ENCODE results near the gene TPH1. TPM values are rescaled to one million over a fixed set of nuclear protein-coding genes. Genes with fewer than 3 reads are reported as not detected.

TPH1 gene
- polyA plus RNA-seq, 4 donors: 1.3 to 45.3 (median 2.5) TPM

DNA sequence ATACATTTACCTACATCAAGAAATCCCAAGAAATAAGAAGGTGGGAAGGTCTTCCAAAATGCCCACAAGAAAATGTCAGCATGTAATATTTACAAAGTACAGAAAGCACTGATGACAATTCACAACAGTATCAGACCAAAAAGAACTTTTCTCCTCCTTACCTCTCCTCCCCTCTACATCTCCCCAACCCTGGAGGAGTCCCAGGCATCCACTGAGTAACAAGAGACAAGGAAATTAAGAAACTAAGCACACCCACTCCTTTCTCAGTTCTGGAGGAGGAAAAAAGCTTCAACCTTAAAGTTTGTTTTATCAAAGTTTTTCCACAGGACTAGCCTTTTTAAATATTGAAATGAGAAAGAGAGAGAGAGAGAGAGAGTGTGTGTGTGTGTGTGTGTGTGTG, 31.2 kb downstream of the TPH1 start:
- Histone ChIP-seq H3K4me1 (ENCODE audit: control insufficient read depth in 3 of 3, insufficient read depth in 2 of 3, low read depth in 1 of 3, low read length in 2 of 3) (peaks cover 0 to 5% (median 0%) of the 10 kb centered on the region in 3 donors), H3K9me3 (ENCODE audit: control insufficient read depth in 2 of 2, insufficient read depth in 1 of 2, low read depth in 1 of 2, low read length in 1 of 2) (no peaks in the 10 kb centered on the region), H3K36me3 (ENCODE audit: control insufficient read depth in 3 of 3, insufficient read depth in 2 of 3, low read depth in 1 of 3, low read length in 3 of 3) (no peaks in the 10 kb centered on the region), H3K27ac (ENCODE audit: low read depth in 1 of 3, low read length in 2 of 3) (no peak overlapping the region), H3K4me3 (ENCODE audit: low read depth in 1 of 3, low read length in 3 of 3) (no peak overlapping the region), H3K27me3 (ENCODE audit: control insufficient read depth in 3 of 3, insufficient read depth in 3 of 3, low read length in 3 of 3) (peaks cover 0 to 7% (median 0%) of the 10 kb centered on the region in 3 donors)
- no peak for DNase-seq
- FAIRE-seq: no peak

DNA sequence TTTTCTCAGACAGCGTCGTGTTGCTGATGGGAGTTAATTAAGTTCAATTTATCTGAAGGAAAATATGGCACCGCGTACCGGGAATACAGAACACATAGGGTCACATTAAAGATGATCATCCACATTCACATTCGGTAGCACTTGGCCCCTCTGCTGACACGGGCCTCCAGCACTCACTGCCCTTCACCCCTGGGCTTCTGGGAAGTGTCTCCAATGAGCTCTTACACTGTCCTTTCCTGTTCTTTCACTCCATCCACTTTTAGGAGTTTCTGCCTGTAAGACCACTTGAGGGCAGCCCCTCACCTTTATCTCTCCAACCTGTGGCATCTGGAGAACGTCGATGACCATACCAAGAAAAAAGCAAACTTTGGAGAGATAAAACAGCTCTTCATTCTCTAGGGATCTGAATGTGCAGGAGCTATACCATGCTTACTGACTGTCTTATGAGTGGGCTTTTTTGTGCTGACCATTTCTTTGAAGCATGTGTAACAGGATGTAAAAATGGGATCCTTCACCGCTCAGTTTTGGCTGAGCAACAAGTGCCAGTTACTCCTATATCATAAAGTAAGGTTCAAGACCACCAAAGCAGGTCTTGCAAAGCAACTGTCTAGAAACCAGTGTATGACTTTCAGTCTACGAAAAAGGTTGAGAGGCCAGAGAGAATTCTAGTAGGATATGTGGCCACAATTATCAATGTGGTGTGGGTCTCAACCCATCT, 32.1 kb downstream of the TPH1 start:
- H3K36me3 ChIP-seq (ENCODE audit: control insufficient read depth in 3 of 3, insufficient read depth in 2 of 3, low read depth in 1 of 3, low read length in 3 of 3): no peaks in the 10 kb centered on the region
- H3K9me3 ChIP-seq (ENCODE audit: control insufficient read depth in 2 of 2, insufficient read depth in 1 of 2, low read depth in 1 of 2, low read length in 1 of 2): no peaks in the 10 kb centered on the region
- H3K27me3 ChIP-seq (ENCODE audit: control insufficient read depth in 3 of 3, insufficient read depth in 3 of 3, low read length in 3 of 3): peaks cover 0 to 7% (median 0%) of the 10 kb centered on the region in 3 donors
- H3K4me3 ChIP-seq (ENCODE audit: low read depth in 1 of 3, low read length in 3 of 3): peak overlapping the region; percentile 72 to 95 (median 72)
- peak overlapping the region; percentile 73 to 94 (median 83) for H3K27ac ChIP-seq (ENCODE audit: low read depth in 1 of 3, low read length in 2 of 3)
- WGBS, 3 donors: 18 to 21% (median 20%) methylated on average over 11 of the region's 11 CpGs
- FAIRE-seq: no peak
- DNase-seq: no peak
- peaks cover 0 to 5% (median 0%) of the 10 kb centered on the region in 3 donors for H3K4me1 ChIP-seq (ENCODE audit: control insufficient read depth in 3 of 3, insufficient read depth in 2 of 3, low read depth in 1 of 3, low read length in 2 of 3)

- Histone ChIP-seq H3K27ac (ENCODE audit: low read depth in 1 of 3, low read length in 2 of 3) (peak within 1 kb of the TSS; percentile 73 to 94 (median 83)), H3K36me3 (ENCODE audit: control insufficient read depth in 3 of 3, insufficient read depth in 2 of 3, low read depth in 1 of 3, low read length in 3 of 3) (no peaks in the 10 kb centered on the region), H3K4me1 (ENCODE audit: control insufficient read depth in 3 of 3, insufficient read depth in 2 of 3, low read depth in 1 of 3, low read length in 2 of 3) (peaks cover 0 to 5% (median 0%) of the 10 kb centered on the region in 3 donors), H3K4me3 (ENCODE audit: low read depth in 1 of 3, low read length in 3 of 3) (peak within 1 kb of the TSS; percentile 72 to 95 (median 72)), H3K27me3 (ENCODE audit: control insufficient read depth in 3 of 3, insufficient read depth in 3 of 3, low read length in 3 of 3) (peaks cover 0 to 7% (median 0%) of the 10 kb centered on the region in 3 donors), H3K9me3 (ENCODE audit: control insufficient read depth in 2 of 2, insufficient read depth in 1 of 2, low read depth in 1 of 2, low read length in 1 of 2) (no peaks in the 10 kb centered on the region)
- 0 to 1% (median 0%) methylated on average over 69 to 93 of the region's 93 CpGs for WGBS, 3 donors
- FAIRE-seq (no peak), DNase-seq (peak; percentile 96 to 97)
These were observed 32.9 kb downstream of the TPH1 start, which contains the start of gene SERGEF for GRCh38 chr11:18012906-18013781. Gene SERGEF, minus strand, starts transcription at chr11:18013047. Its CDS starts 37 bp downstream, at chr11:18013010.

- FAIRE-seq: no peak
- Histone ChIP-seq H3K27me3 (ENCODE audit: control insufficient read depth in 3 of 3, insufficient read depth in 3 of 3, low read length in 3 of 3) (peaks cover 0 to 7% (median 0%) of the 10 kb centered on the region in 3 donors), H3K4me1 (ENCODE audit: control insufficient read depth in 3 of 3, insufficient read depth in 2 of 3, low read depth in 1 of 3, low read length in 2 of 3) (peaks cover 0 to 5% (median 0%) of the 10 kb centered on the region in 3 donors), H3K9me3 (ENCODE audit: control insufficient read depth in 2 of 2, insufficient read depth in 1 of 2, low read depth in 1 of 2, low read length in 1 of 2) (no peaks in the 10 kb centered on the region), H3K27ac (ENCODE audit: low read depth in 1 of 3, low read length in 2 of 3) (peak overlapping the region; percentile 13 to 94 (median 50)), H3K4me3 (ENCODE audit: low read depth in 1 of 3, low read length in 3 of 3) (peak overlapping the region; percentile 57 to 72 (median 72)), H3K36me3 (ENCODE audit: control insufficient read depth in 3 of 3, insufficient read depth in 2 of 3, low read depth in 1 of 3, low read length in 3 of 3) (no peaks in the 10 kb centered on the region)
- peak; percentile 34 to 67 for DNase-seq
- WGBS, 3 donors: 4 to 8% (median 7%) methylated on average over 33 to 46 of the region's 46 CpGs
These were observed 33.8 kb downstream of the TPH1 start for GRCh38 chr11:18012122-18012905.

- peaks cover 0 to 5% (median 0%) of the 10 kb centered on the region in 3 donors for H3K4me1 ChIP-seq (ENCODE audit: control insufficient read depth in 3 of 3, insufficient read depth in 2 of 3, low read depth in 1 of 3, low read length in 2 of 3)
- H3K27me3 ChIP-seq (ENCODE audit: control insufficient read depth in 3 of 3, insufficient read depth in 3 of 3, low read length in 3 of 3): peaks cover 0 to 7% (median 0%) of the 10 kb centered on the region in 3 donors
- 80 to 87% (median 86%) methylated on average over 8 of the region's 8 CpGs for WGBS, 3 donors
- FAIRE-seq: no peak
- peak overlapping the region in 1 of 3 donors; percentile 57 for H3K4me3 ChIP-seq (ENCODE audit: low read depth in 1 of 3, low read length in 3 of 3)
- no peak overlapping the region for H3K27ac ChIP-seq (ENCODE audit: low read depth in 1 of 3, low read length in 2 of 3)
- H3K36me3 ChIP-seq (ENCODE audit: control insufficient read depth in 3 of 3, insufficient read depth in 2 of 3, low read depth in 1 of 3, low read length in 3 of 3): no peaks in the 10 kb centered on the region
- DNase-seq: no peak
- no peaks in the 10 kb centered on the region for H3K9me3 ChIP-seq (ENCODE audit: control insufficient read depth in 2 of 2, insufficient read depth in 1 of 2, low read depth in 1 of 2, low read length in 1 of 2)
These were observed 34.4 kb downstream of the TPH1 start for GRCh38 chr11:18011633-18012032.

DNA sequence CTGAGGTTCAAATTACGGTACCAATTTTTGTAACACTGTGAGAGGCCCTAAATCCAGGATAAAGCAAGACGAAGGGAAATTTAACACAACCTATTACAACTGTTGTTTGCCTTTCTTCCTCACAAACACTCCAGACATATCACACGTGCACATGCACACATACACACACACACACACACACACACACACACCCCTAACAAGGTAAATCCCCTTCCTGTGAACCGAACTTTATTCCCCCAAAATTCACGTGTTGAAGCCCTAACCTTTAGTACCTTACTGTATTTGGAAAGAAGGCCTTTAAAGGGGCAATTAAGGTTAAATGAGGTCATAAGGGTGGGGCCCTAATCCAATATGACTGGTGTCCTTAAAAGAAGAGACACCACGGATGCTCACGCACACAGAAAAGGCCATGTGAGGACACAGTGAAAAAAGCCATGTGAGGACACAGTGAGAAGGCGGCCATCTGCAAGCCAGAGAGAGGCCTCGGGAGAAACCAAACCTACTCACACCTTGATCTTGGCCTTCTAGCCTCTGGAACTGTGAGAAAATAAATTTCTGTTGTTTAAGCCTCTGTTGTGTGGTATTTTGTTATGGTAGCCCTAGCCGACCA, 35.0 kb downstream of the TPH1 start:
- Histone ChIP-seq H3K27ac (ENCODE audit: low read depth in 1 of 3, low read length in 2 of 3) (no peak overlapping the region), H3K4me3 (ENCODE audit: low read depth in 1 of 3, low read length in 3 of 3) (no peak overlapping the region), H3K36me3 (ENCODE audit: control insufficient read depth in 3 of 3, insufficient read depth in 2 of 3, low read depth in 1 of 3, low read length in 3 of 3) (peaks cover 0 to 4% (median 3%) of the 10 kb centered on the region in 3 donors), H3K27me3 (ENCODE audit: control insufficient read depth in 3 of 3, insufficient read depth in 3 of 3, low read length in 3 of 3) (peaks cover 0 to 4% (median 0%) of the 10 kb centered on the region in 3 donors), H3K9me3 (ENCODE audit: control insufficient read depth in 2 of 2, insufficient read depth in 1 of 2, low read depth in 1 of 2, low read length in 1 of 2) (no peaks in the 10 kb centered on the region), H3K4me1 (ENCODE audit: control insufficient read depth in 3 of 3, insufficient read depth in 2 of 3, low read depth in 1 of 3, low read length in 2 of 3) (peaks cover 0 to 5% (median 0%) of the 10 kb centered on the region in 3 donors)
- FAIRE-seq (no peak), DNase-seq (no peak)
- 85 to 90% (median 89%) methylated on average over 10 of the region's 10 CpGs for WGBS, 3 donors

DNA sequence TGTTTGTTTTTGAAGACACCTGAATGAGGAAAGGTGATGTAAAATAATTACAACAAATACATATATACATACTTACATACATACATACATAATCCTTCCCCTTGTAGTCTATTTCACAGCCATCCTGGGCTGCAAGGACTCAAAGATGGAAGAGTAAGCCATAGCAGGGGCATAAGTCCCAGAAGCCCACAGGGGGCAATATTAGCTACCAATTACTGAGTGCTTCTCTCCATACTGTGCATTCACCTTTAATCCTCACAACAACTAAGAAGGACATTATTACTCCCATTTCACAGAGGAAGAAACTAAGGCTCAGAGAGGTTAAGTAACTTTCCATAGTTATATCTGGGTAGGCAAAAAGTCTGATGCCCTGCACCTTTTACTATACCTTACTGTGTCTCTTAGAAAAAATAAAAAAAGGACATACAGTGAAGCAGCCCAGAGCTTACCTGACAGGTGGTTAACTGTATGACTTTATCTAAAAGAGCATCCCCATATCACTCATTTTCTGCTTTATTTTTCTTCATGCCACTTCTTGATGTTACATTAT, 35.9 kb downstream of the TPH1 start:
- Histone ChIP-seq H3K27me3 (ENCODE audit: control insufficient read depth in 3 of 3, insufficient read depth in 3 of 3, low read length in 3 of 3) (peaks cover 0 to 4% (median 0%) of the 10 kb centered on the region in 3 donors), H3K9me3 (ENCODE audit: control insufficient read depth in 2 of 2, insufficient read depth in 1 of 2, low read depth in 1 of 2, low read length in 1 of 2) (no peaks in the 10 kb centered on the region), H3K4me1 (ENCODE audit: control insufficient read depth in 3 of 3, insufficient read depth in 2 of 3, low read depth in 1 of 3, low read length in 2 of 3) (peaks cover 0 to 5% (median 0%) of the 10 kb centered on the region in 3 donors), H3K27ac (ENCODE audit: low read depth in 1 of 3, low read length in 2 of 3) (no peak overlapping the region), H3K4me3 (ENCODE audit: low read depth in 1 of 3, low read length in 3 of 3) (no peak overlapping the region), H3K36me3 (ENCODE audit: control insufficient read depth in 3 of 3, insufficient read depth in 2 of 3, low read depth in 1 of 3, low read length in 3 of 3) (peaks cover 0 to 11% (median 3%) of the 10 kb centered on the region in 3 donors)
- DNase-seq (no peak), FAIRE-seq (no peak)
